22Rv1 (cell line): ENCODE measurements around the gene CC2D2B.
"Not testable (repeated sequence)": the region's sequence is repeated elsewhere in the genome, so short reads cannot be mapped to it uniquely, and the experiment has no call there.

ENCODE experiments used
- H3K27ac ChIP-seq: fragments of 450-650 bp; 2 replicates; pipeline ENCODE4 v1.5.1; 2017
- CTCF ChIP-seq: fragments of 450-650 bp; IDR thresholded peaks from 2 replicates; pipeline ENCODE4 v1.5.1; 2017; ENCODE audit warnings: mild to moderate bottlenecking
- ZFX ChIP-seq: fragments of 450-650 bp; IDR thresholded peaks from 2 replicates; pipeline ENCODE4 v1.6.1; 2017; ENCODE audit warnings: antibody characterized with exemption, borderline replicate concordance

CC2D2B gene

GRCh38 chr10:96047004-96047649 lies 139.4 kb downstream of the CC2D2B start:
- H3K27ac ChIP-seq = no peak overlapping the region
- TF ChIP-seq CTCF (peak; percentile 17; the same call in 1 of the 2 replicates), ZFX (no peak)

- not testable (repeated sequence) for H3K27ac ChIP-seq
These were observed 140.2 kb downstream of the CC2D2B start for GRCh38 chr10:96047925-96048324.

DNA sequence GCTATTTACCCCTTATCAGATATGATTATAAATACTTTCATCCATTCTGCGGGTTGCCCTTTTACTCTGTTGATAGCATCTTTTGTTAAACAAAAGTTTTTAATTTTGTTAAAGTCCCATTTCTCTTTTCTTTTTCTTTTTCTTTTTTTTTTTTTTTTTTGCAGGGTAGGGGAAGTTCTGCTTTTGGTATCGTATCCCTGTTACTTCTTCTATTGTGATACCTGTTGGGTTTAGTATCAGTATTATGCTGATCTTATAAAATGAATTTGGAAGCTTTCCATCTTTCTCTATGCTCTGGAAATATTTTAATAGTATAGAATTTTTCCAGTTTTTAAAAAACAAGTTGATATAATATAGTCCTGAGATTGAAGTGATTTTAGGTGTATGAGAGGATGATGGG lies 141.6 kb downstream of the CC2D2B start:
- TF ChIP-seq ZFX (no peak), CTCF (no peak)
- no peak overlapping the region for H3K27ac ChIP-seq

GRCh38 chr10:96053985-96054384 lies 146.2 kb downstream of the CC2D2B start:
- H3K27ac ChIP-seq = no peak overlapping the region
- TF ChIP-seq CTCF = no peak
- TF ChIP-seq ZFX = no peak

GRCh38 chr10:96056787-96057186 lies 149.0 kb downstream of the CC2D2B start:
- H3K27ac ChIP-seq = no peak overlapping the region
- no peak for TF ChIP-seq ZFX
- TF ChIP-seq CTCF = no peak

GRCh38 chr10:96061232-96061631 lies 153.5 kb downstream of the CC2D2B start:
- H3K27ac ChIP-seq = no peak overlapping the region
- no peak for TF ChIP-seq CTCF
- no peak for TF ChIP-seq ZFX

- H3K27ac ChIP-seq = no peak overlapping the region
- no peak for TF ChIP-seq ZFX
- TF ChIP-seq CTCF = no peak
These were observed 164.9 kb downstream of the CC2D2B start for GRCh38 chr10:96072674-96073073.

GRCh38 chr10:96073722-96074121 lies 165.9 kb downstream of the CC2D2B start:
- H3K27ac ChIP-seq = no peak overlapping the region
- TF ChIP-seq ZFX (no peak), CTCF (no peak)
